GM12891 (cell line): ENCODE measurements around the gene TM4SF1.
A peak's percentile ranks its signal among the peaks of the same experiment; 100 is the strongest.

ENCODE experiments used
- DNase-seq: peaks from one replicate; pipeline ENCODE4 v3.0.0; 2011; ENCODE audit warnings: low spot score; ENCODE audit not compliant: insufficient read length
- FAIRE-seq: peaks from 2 replicates; lab custom pipeline; 2011; peaks lifted over from hg19 to GRCh38; lab: Jason Lieb, UNC
- PAX5 ChIP-seq: IDR thresholded peaks from 2 replicates; pipeline ENCODE4 v1.6.1; 2011; ENCODE audit warnings: low read length, moderate library complexity, mild to moderate bottlenecking; ENCODE audit not compliant: insufficient read depth, severe bottlenecking
- POLR2A ChIP-seq: IDR thresholded peaks from 2 replicates; pipeline ENCODE4 v1.6.1; 2011; ENCODE audit warnings: low read depth, low read length, control low read depth
- POLR2AphosphoS5 ChIP-seq: IDR thresholded peaks from 2 replicates; pipeline ENCODE4 v1.6.1; 2011; ENCODE audit warnings: low read depth, low read length, control low read depth
- POU2F2 ChIP-seq: IDR thresholded peaks from 2 replicates; pipeline ENCODE4 v1.6.1; 2011; ENCODE audit warnings: low read depth, mild to moderate bottlenecking, control low read depth, low read length, moderate library complexity
- SPI1 ChIP-seq: IDR thresholded peaks from 2 replicates; pipeline ENCODE4 v1.6.1; 2011; ENCODE audit warnings: low read depth, low read length, control low read depth
- TAF1 ChIP-seq: IDR thresholded peaks from 2 replicates; pipeline ENCODE4 v1.6.1; 2011; ENCODE audit warnings: low read depth, low read length, control low read depth

Gene TM4SF1

DNA sequence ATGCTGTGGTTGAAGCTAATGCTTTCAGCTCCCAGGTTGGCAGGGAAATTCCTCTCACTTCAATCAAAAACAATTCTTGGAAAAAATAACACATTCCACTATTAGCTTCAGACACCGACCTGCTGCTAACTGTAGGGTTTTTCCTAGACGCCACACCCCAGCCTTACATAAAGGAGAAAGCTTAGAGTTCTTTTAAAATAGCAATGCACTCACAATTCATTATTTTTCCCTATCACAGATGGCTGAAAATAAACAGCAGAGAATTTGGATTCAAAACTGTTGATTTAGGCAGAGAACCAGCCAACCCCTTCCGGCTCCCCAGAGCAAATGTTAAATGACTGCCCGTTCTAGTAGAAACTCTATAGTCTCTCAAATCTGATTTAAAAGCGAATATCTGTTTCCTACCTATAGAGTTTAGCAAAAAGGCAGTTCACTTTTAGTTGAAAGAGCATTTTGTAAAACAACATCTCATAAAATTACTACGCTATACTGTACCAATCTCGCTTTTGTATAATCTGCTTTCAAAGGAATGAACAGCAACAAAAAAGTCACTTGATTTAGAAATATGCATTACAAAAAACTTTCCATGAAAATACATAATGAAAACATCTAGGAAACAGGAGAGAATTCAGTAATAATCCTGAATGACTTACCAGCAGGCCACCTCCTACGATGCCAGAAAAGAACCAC lies 586 bp downstream of the TM4SF1 start:
- FAIRE-seq (no peak), DNase-seq (no peak)
- TF ChIP-seq SPI1 = no peak
- TF ChIP-seq PAX5 = no peak
- TF ChIP-seq TAF1 = no peak
- TF ChIP-seq POLR2A = no peak
- TF ChIP-seq POU2F2 = no peak
- no peak for TF ChIP-seq POLR2AphosphoS5

DNA sequence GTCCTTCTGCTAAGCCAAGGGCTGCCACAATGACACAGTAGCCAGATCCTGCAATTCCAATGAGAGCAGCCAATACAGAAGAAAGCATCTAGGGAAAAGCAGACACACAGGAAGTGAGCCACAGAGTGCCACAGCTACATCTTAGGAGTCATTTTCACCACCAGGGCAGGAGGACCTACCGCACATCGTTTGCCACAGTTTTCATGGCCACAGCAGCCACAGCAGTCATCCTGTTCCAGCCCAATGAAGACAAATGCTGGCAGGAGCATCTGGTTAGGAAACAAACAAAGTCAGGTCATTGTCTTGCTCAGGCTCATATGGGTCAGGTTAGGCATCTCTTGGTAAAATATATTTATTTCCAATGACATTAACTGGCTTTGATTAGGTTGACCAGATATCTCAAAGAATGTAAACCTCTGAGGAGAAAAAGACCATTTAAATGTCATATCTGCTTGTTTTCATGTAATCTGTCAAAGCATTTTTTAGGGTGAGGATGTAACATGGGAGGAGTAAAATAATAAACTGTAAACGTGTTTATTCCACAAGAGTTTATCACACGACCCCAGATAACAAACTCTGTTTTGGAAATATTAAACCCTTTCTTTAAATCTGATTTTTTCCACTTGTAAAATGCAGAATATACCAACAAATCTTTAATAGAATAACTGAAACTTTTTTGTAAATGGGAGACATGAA lies 1.8 kb downstream of the TM4SF1 start:
- no peak for DNase-seq
- no peak for FAIRE-seq
- no peak for TF ChIP-seq TAF1
- no peak for TF ChIP-seq PAX5
- TF ChIP-seq POLR2A = no peak
- TF ChIP-seq POU2F2 = no peak
- no peak for TF ChIP-seq SPI1
- TF ChIP-seq POLR2AphosphoS5 = no peak

DNA sequence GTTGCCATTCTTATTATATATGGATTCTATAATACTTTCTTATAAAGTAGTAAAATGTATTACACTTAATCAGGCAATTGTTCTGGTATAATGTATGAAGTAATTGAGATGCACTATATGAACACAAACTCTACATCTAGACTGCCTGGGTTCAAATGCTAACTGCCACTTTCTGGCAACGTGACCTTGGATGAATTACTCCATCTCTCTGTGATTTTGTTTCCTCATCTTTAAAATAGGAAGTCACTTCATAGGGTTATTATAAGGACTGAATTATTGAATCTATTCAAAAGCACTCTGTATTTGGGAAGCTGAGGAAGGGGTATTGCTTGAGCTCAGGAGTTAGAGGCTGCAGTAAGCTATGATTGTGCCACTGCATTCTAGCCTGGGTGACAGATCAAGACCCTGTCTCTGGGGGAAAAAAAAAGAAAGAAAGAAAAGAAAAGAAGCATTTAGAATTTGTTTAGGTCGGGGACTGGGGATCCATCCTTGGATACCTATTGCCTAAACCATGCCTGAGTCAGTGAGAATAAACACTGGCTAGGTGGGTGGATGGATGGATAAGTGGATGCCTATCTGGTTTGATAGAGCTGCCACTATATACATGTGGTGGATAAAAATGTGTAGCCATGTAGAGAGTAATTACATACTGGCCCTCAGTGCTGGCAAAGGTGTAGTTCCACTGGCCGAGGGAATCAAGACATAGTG lies 2.5 kb downstream of the TM4SF1 start:
- no peak for TF ChIP-seq SPI1
- TF ChIP-seq TAF1 = no peak
- no peak for TF ChIP-seq POU2F2
- TF ChIP-seq POLR2AphosphoS5 = no peak
- TF ChIP-seq POLR2A = no peak
- no peak for TF ChIP-seq PAX5
- FAIRE-seq (no peak), DNase-seq (no peak)

DNA sequence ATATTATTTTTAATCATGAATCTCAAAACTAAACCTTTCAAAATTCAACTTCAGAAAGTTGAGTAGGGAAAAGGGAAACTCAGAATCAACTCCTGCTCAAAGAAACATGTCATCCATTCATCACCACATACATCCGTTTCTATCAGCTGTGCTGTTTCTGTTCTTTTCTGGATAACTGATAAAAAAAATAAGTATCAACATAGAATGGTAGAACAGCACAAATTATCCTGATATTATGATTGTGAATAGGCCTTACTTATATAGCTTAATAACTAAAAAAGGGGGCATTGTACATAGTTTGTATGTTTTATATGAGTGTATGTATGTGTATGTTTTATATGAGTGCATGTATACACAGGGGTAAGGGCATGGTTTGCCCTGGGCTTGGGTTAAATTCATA lies 3.1 kb downstream of the TM4SF1 start:
- no peak for FAIRE-seq
- no peak for DNase-seq
- TF ChIP-seq SPI1 (no peak), POU2F2 (no peak), PAX5 (no peak)

DNA sequence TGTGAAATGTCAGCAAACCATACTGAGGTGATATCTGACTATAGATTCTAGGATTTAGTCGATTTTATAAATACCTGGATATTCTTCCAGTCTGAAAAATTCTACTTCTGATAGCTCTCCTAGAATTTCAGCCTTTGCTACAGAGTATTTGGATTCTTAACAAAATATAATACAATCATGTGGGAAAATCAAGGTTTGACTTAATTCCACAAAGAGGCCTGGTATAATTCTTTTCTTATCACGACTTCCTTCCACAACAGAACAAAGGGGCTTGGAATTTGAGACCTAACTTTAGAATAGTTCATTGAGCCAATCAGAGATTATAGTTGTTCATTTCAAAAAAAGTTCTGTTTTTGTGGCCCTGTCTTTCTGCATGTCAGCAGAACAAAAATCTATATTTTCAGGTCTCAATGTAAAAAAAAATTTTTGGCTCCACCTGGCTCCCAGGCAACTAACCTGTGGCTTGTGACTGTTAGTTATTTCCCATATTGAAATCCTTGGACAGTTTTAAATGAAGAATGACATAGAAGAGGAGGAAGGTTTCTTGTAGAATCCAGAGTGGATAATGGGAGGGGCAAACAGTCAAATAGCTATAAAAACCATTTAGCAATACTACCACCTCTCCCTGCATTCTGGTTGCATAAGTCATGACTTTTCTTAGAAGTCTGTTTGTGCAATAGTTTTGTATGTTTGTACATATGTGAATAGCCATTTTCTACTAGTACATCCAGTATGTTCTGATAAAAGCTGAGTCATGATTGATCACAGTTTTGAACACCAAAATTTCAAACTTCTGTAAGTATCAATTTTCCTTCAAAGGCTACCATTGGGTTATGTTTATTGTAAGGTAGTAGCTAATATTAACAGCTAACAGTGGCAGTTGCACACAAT lies 4.0 kb downstream of the TM4SF1 start:
- FAIRE-seq (no peak), DNase-seq (no peak)
- no peak for TF ChIP-seq POLR2A
- no peak for TF ChIP-seq SPI1
- no peak for TF ChIP-seq TAF1
- TF ChIP-seq PAX5 = no peak
- no peak for TF ChIP-seq POLR2AphosphoS5
- no peak for TF ChIP-seq POU2F2

DNA sequence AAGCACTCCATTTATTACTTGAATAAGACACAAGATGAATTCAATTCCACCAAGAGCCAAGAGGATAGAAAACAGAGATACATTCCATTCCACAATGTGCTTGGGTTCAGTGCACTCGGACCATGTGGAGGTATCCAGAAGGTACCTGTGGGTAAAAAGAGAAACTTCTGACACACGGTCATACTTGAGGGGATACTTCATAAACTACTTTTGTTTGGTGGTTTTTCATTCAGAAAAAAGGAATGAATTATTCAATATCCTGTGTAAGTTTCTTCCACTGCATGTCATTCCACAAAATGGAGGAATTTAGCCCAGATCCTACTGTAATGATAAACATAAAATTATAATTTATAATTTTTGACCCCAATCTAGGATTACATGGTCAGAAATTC lies 5.7 kb downstream of the TM4SF1 start:
- FAIRE-seq = no peak
- no peak for TF ChIP-seq POLR2AphosphoS5
- TF ChIP-seq POU2F2 = no peak
- TF ChIP-seq PAX5 = no peak
- no peak for TF ChIP-seq SPI1
- TF ChIP-seq POLR2A = no peak
- no peak for TF ChIP-seq TAF1

DNA sequence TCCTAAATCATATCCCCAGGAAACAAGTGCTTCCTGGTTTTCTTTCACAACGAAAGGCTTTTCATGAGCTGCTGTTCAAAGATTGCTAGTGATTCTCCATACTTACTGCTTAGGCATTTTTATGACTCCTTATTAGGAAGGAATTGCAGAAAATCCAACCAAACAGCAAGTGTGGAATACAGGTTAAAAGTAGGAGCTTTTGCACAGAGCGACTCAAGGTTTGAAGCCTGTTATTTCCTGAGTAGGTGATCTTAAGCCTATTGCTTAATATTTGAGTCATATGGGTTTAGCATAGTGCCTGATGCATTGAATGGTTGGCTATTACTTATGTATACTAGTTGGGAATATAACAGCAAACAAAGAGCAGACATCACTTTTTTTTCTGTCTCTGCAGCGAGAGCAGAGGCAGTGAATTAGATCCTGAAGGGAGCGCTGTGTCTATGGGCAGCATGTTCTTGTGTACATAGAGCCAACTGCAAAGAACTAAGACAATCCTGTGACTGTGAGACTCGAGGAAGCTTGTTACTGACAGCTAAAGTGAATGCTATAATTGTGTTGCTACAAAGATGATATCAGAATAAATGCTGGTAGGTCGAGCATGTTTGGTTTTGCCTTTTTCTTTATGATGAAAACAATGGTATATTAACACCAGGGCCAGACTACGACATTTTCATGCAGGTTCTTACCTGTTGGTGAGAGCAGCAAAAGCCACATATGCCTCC lies 6.3 kb downstream of the TM4SF1 start:
- no peak for TF ChIP-seq PAX5
- TF ChIP-seq POLR2AphosphoS5 = no peak
- no peak for TF ChIP-seq TAF1
- DNase-seq = no peak

More for the DNA sequence above, 5.7 kb downstream of the TM4SF1 start:
- DNase-seq = no peak

DNA sequence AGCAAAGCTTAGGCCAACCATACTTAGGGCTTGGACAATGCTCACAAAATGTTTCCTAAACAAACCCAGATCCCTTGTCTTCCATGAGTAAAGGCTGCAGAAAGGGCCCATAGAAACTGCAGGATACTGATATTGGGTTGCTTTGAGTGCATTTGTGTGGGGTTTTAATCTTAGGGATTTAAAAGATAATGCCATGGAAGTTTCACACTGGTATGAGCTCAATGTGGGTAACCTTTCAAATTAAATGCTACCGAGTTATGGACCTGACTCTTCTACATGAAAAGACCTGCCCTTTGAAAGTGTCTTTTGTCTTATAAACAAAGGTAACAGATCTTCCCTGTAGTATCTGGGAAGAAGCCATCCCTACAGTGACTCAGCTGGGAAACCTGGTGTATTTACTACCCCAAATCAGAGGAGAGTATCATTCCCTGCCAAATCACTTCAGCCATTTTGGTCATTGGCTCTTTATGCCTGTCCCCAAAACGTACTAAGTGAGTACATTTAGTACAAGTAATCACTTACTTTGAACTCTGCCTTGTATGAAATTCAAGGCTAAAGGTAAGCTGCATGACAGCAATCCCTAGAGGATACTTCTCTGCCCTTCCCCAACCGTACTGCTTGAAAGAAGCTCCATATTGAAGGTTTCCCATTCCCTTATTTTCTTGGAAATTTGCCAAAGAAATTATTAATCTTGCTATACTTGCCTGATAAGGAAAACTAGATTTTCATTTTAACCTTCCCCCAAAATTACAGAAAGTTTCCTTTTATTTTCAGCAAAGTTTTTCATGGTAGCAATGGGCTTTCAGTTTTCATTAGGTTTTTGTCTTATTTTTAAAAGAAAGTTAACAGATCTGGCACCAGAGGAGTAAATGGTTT lies 7.2 kb downstream of the TM4SF1 start:
- FAIRE-seq = no peak
- no peak for DNase-seq
- TF ChIP-seq PAX5 (no peak), POU2F2 (no peak), POLR2A (no peak), TAF1 (no peak), SPI1 (no peak), POLR2AphosphoS5 (no peak)

More for the DNA sequence above, 6.3 kb downstream of the TM4SF1 start:
- FAIRE-seq = peak; percentile 33
